ENCODE measurements around the gene CSNK1D.

- TF ChIP-seq, protein P1, sequence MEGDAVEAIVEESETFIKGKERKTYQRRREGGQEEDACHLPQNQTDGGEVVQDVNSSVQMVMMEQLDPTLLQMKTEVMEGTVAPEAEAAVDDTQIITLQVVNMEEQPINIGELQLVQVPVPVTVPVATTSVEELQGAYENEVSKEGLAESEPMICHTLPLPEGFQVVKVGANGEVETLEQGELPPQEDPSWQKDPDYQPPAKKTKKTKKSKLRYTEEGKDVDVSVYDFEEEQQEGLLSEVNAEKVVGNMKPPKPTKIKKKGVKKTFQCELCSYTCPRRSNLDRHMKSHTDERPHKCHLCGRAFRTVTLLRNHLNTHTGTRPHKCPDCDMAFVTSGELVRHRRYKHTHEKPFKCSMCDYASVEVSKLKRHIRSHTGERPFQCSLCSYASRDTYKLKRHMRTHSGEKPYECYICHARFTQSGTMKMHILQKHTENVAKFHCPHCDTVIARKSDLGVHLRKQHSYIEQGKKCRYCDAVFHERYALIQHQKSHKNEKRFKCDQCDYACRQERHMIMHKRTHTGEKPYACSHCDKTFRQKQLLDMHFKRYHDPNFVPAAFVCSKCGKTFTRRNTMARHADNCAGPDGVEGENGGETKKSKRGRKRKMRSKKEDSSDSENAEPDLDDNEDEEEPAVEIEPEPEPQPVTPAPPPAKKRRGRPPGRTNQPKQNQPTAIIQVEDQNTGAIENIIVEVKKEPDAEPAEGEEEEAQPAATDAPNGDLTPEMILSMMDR (IDR thresholded peaks at IDR 0.05): no peak
- TF ChIP-seq POLR2A (IDR thresholded peaks at IDR 0.05): no peak
Measured at GRCh38 chr17:82315703-82316358, 42.3 kb upstream of the CSNK1D start.

Measured in ovary (tissue), 3 donors.